DMS153 treated with DMSO at 0.1 percent for 48 hours (cell line): ENCODE data around the gene PRKCB.
A peak's percentile ranks its signal among the peaks of the same experiment; 100 is the strongest.

Experiments used
- DNase-seq: peaks from one replicate; lab custom pipeline; 2025; ENCODE audit not compliant: unreplicated experiment; lab: John Stamatoyannopoulos, UW

The PRKCB gene

DNA sequence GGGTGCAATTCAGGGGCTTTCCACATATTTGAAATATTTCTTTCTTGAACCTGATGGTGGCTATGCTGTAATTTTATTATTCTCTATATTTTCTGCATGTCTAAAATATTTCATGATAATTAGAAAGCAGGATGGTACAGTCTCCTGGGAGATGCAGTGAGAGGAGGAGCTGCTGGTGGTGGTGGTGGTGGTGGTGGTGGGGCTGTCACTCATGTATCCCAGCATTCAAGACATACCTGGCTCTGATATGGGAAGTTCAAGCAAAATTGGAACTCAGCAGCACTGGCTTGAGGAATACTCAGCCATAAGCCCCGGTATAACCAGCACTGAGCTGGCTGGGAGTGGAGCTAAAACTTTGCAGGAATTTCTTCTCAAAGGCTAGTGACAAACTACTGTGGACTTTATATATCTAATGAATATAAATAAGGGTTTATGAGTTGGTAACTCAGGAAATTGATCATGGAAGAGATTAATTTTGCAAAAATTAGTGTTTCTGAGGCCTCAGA is 200.3 kb downstream of the PRKCB start:
- no peak for DNase-seq

DNA sequence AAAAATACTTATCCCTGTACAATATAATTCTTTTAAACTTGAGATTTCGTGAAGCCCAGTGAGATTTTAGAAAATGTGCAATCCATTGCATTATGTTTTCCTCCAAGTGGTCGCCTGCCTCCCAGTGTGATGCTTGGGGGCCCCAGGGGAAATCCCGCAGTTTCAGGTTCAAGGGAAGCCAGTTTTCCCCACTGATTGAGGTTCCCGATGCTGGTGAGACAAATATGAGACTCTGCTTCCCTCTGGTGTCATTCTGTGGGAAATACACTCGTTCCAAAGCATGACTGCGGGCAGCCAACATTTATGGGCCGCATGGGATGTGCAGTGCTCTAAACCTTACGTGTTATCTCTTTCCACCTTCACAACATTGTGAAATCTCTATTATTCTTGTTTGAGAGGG is 200.8 kb downstream of the PRKCB start:
- peak; percentile 38 for DNase-seq

DNA sequence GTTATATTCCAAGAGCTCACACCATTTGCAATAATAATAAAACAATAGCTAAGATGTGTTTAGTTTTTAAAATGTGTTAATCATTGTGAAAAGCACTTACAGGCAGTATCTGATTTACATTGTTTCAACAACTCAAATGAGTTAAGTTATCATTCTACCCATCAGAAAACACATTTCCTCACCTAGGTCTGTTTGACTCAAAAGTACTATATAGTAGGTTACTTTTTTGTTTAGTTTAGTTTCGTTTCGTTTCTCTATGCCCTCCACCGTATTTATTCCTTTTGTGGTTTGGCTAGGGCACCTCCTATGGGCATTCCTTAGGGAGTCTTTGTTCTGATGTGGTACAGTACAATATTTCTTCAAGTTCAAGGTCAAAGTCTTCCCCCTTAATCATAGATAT is 201.6 kb downstream of the PRKCB start:
- no peak for DNase-seq

DNA sequence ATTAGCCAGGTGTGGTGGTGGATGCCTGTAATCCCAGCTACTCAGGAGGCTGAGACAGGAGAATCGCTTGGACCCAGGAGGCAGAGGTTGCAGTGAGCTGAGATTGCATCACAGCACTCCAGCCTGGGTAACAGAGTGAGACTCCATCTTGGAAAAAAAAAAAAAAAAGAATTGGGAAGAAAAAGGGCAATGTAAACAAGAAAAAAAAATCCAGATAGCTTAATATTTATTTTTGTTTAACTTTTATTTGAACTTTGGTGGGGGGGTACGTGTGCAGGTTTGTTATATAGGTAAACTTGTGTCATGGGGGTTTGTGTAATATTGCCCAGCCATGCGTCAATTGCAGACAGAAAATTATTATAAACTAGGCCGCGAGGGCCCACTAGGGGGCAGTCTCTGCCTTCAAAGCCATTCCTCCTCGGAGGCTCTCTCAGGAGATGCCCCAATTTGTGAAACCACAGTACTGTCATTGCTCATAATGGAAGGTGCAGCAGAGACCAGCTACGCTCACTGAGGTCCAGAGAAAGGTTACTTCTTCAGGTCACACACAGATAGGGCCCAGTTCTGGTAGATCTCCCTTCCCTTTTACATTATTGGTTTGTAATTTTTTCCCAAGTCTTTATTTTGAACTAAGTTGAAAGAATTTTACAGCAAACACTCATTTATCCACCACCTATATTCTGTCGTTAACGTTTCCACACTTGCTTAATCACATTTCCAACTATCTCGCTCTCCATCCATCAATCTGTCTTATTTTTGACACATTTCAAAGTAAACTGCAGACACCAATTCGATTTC is 206.2 kb downstream of the PRKCB start:
- peak; percentile 51 for DNase-seq

DNA sequence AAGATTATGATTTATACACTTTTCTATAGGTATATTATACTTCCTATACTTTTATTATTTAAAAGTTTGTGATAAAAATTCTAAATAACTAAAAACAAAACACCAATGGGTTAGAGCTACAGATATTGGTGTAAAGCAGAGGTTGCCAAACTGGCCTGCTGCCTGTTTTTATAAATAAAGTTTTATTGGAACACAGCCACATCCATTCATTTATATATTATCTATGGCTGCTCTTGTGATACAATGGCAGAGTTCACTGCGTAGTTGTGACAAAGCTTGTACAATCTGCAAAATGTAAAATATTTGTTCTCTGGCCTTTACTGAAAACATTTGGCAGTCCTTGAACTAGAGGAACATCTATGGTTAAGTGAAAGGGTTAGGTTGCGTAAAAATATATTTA is 208.7 kb downstream of the PRKCB start:
- no peak for DNase-seq

DNA sequence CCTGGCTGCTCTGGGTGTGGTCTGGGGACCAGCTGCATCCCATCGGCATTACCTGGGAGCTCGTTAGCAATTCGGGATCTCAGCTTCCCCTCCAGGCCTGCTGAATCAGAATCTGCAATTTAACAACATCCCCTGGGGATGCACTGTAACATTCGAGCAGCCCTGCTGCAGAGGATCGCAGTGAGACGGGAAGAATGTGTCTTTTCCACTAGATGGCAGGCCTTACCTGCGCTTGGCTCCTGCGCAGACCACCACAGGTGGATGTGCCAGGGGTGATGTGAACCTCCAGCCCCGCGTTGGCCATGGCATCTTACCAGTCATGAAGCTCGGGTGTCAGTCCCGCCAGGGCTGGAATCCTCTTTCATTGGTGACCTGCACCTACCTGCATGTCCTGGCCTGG is 209.9 kb downstream of the PRKCB start:
- DNase-seq = peak; percentile 40

DNA sequence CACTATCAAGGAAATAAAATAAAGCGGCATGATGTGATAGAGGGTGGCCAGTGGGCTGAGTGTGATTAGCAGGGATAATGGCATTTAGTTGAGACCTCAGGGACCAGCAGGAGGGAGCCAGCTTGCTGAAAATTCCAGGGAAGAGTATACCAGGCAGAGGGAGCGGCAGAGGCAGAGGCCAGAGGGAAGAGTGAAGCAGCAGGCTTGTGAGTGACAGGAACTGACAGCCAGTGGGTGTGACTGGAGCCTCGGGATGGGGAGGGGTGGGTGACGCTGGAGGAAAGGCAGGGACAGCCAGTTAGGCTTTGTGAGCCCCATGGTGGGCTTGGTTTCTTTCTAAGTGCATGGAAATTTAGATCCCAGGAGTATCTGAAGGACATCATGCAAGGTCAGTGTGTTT is 210.7 kb downstream of the PRKCB start:
- no peak for DNase-seq

DNA sequence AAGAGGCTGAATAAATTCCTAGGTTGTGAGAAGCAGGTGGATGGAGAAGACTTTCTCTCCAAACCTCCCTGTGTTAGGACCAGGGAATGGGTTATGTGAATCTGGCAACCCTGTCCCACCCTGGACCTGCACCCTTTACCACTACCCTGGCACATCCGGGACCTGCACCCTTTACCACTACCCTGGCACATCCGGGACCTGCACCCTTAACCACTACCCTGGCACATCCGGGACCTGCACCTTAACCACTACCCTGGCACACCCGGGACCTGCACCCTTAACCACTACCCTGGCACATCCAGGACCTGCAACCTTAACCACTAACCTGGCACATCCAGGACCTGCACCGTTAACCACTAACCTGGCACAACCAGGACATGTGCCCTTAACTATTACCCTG is 213.3 kb downstream of the PRKCB start:
- DNase-seq = no peak

DNA sequence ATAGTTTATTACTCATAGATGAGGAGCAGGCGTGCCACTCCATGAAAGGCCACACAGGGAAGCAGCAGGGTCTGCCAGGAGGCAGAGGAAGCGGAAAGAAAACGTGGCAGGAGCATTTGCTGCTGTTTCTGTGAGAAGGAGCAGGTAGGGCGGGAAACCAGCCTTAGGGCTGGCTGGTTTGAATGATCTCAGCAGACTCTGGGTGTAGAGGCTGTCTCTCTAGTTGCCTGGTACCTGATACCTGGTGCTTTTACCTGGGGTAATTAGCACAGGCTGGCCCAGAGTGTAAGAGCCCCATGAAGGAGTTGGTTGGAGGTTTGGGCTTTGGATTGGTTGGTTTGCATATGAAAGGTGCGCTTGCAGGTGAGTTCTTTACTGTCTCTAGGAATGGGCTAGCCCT is 215.3 kb downstream of the PRKCB start:
- no peak for DNase-seq

DNA sequence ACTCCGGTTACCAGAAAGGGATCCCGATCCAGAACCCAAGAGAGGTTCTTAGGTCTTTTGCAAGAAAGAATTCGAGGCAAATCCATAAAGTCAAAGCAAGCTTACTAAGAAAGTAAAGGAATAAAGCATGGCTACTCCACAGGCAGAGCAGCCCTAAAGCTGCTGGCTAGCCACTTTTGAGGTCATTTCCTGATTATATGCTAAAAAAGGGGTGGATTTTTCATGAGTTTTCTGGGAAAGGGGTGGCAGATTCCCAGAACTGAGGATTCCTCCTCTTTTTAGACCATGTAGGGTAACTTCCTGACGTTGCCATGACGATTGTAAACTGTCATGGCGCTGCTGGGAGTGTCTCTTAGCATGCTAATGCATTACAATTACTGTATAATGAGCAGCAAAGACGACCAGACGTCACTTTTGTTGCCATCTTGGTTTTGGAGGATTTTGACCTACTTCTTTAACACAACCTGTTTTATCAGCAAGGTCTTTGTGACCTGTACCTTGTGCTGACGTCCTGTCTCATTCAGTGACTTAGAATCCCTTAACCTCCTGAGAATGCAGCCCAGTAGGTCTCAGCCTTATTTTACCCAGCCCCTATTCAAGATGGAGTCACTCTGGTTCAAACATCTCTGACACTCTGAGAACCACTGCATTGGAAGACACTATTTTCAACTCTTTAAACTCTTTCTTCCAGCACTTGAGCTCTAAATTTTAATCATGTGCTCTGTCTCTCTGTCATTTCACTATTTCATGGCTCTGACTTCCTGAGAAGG is 216.7 kb downstream of the PRKCB start:
- no peak for DNase-seq

DNA sequence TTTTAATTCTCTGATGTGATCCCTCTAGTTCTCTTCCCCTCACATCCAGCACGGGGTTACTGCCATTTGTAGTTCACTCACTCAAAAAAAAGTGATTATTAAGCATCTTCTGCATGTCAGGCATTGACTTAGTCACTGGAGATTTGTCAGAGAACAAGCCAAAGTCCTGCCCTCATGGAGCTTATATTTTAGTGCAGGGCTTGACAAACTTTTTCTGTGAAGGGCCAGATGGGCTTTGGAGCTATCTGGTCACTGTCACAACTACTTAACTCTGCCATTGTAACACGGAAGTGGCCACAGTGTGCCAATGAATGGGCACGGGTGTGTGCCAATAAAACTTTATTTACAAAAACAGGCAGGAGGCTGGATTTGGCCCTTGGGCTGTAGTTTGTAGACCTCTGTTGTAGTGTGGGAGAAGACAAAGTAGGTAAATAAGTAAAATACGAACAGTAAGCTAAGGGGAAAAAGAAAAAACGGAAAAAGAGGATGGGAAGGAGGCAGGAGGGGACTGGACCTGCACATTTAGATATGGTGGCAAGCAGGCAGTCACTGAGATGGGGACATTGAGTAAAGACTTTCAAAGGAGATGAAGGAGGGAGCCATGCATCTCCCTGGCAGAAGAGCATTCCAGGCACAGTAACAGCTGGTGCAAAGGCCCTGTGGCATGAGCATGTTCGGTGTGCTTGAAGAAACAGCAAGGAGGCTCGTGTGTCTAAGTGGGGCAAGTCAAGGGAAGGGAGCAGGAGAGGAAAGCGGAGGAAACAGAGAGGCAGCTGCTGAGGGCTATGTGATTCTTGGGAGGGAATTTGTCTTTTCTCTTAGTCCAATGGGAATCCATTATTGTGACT is 217.5 kb downstream of the PRKCB start:
- DNase-seq = no peak

DNA sequence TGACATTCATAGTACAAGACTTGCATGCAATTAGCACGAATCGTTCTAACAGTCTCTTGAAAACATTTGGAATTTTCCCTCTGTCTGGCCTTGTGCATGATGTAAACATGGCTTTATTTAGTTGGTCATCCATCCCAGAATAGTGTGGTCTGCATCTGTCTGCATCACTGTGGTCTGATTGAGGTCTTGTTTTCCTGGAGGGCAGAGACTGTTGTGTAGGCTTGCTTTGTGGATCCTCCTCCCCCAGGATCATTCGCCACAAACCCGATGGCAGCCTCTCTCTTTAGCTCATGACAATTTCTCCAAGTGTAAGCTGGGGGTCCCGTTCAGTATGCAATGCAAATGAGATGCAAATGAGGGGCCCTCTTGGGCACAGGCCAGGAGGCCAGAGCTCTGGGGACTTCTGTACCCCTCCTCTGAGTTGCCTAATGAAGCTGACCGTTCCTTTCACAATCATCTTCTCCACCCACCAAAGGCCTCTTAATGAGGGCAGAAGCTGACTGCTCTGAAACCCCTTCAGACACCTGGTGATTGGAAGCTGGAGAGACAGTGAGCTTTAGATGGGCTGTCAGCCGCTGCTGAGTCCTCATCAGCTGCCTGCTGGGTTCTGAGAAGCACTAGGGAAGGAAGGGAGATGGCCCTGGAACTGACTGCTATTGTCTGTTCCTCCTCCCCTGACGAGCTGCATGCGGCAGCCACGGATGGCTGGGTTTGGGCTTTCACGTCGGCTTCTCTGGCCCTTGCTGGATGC is 219.1 kb downstream of the PRKCB start:
- no peak for DNase-seq

DNA sequence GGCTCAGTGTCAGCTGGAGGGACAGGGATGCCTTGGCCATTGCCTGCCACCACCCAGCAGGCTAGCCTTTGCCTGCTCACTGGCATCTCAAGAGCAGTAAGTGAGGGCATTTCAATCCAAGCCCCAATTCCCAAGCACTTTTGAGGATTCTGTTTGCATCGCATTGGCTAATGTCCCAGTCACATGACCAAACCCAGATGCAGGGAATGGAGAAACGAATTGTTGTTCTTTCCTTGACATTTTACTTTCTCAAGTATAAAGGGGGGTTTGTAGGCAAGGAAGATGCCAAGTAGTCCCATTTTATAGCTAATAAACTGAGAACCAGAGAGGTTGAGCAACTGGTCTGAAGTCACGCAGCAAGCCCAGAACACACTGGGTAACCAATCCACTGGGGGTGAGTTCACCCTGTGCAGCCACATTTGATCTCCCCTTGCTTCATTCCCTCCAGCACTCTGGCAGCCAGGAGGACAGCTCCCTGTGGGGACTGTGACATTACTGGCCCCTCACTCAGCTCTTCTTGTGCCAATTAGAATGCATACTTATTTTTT is 226.6 kb downstream of the PRKCB start:
- DNase-seq = no peak

DNA sequence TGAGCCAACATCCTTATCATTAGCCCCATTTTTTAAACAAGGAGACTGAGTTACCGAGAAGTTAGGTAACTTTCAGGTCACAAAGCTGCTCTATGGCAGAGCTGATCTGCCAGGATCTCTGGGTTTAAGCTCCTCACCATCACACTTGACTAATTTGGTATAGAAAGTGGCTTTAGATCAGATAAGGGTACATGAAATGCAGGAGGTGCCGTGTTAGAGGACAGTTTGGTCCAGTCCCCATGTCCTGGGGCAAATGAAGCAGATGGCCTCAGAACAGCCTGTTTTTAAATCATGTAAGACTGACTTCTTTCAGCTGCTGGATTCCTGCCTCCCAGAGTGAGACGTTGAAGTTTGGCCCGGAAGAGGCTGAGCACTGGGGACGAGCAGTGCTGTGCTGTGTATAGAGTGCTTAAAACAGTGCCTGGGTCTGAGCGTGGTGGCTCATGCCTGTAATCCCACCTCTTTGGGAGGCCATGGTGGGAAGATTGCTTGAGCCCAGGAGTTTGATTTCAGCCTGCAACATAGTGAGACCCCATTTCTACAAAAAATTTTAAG is 233.3 kb downstream of the PRKCB start:
- DNase-seq = no peak

DNA sequence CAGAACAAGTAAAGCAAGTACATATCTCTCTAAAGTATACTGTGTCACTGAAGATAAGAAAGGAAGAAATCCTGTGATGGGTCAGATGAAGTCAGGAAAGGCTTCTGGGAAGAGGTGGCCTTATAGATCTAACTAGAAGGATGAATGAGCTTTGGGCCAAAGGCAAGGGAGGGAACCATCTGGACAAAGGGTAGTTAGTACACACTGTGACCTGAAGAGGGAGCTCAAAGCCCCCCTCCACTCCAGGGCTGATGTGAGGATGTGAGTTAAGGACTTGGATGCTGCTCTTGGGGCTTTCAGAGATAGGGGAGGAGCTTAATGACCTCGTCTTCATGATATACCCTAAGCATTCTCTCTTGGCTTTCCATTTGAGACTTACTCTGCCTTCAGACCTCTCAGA is 235.1 kb downstream of the PRKCB start:
- peak; percentile 46 for DNase-seq

DNA sequence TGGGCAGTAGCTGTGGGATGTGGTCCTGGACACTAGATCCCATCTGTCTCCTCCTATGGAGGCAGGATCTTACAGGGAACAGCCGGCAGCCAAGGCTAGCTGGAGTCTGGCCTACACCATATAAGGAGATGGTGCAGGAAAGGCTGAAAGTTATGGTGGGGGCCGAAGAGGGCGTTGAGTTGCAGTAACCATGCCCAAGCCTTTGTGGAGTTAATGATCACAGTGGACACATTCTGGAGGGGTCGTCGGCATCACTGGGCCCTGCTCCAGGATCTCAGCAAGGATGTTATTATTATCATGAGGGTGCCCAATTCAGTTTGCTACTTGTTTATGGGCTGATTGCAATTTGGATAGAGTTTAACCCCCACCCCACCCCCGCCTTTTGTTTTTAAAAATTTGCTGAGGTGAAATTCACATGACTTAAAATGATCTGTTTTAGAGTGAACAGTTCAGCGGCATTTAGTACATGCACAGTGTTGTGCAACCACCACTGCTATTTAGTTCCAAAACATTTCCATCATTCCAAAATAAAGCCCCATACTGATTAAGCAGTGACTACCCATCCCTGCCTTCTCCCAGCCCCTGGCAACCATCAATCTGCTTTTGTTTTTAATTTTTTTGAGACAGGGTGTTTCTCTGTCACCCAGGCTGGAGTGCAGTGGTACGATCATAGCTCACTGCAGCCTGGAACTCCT is 236.0 kb downstream of the PRKCB start:
- DNase-seq = no peak

DNA sequence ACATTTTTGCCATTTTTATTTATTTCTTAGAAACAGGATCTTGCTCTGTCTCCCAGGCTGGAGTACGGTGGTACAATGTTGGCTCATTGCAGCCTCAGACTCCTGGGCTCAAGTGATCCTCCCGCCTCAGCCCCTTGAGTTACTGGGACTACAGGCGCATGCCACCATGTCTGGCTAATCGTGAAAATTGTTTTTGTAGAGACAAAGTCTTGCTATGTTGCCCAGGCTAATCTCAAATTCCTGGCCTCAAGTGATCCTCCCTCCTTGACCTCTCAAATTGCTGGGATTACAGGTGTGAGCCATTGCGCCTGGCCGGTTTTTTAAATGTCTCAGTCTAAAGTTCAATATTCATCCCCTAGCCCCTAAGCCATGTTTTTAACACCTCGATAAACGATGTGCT is 237.5 kb downstream of the PRKCB start:
- no peak for DNase-seq

DNA sequence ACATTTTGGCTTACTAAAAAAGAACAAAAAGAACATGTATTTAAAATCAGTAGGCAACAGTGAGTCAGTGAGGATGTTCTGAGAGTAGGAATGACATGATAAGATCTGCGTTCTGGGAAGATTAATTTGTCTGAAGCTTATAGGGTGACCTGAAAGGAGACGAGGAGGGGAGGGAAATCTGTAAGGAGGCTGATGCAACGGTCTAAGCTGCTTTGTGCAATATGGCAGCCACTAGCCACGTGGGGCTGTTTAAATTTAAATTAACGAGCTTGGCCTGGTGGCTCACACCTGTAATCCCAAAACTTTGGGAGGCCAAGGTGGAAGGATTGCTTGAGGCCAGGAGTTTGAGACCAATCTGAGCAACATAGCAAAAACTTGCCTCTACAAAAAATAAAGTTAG is 238.8 kb downstream of the PRKCB start:
- no peak for DNase-seq

DNA sequence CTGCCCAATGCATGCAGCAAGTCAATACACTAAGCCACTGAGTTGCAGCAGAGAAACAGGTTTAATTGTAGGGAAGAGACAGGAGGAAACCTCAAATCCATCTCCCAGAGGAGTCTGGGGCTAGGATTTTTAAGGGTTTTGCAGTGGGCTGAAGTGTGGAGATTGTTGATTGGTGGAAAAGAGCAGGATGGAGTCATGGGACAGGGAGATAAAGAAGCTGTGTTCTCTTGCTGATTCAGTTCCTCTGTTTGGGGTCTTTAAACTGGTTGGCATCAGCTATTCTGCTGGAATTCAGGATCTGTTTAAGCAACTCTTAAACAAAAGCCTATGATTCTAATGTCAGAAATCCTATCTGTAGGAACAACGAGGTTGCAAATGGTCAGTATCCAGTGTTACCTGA is 239.5 kb downstream of the PRKCB start:
- no peak for DNase-seq
